Breast epithelium (tissue), 4 donors: ENCODE data around the gene NOX5. TPM values are rescaled to one million over a fixed set of nuclear protein-coding genes. Genes with fewer than 3 reads are reported as not detected.

Experiments
- DNase-seq, 2 donors: peaks; one replicate each; pipeline ENCODE4 v3.0.0-alpha.2; 2019; ENCODE audit warnings: low spot score in 2 of 2
- H3K27ac ChIP-seq, 2 donors: fragments of 200-600 bp; sonication (generic) in 1 of 2; one replicate each; pipeline ENCODE4 v1.5.1; 2016 to 2019; ENCODE audit warnings: mild to moderate bottlenecking in 1 of 2
- H3K27me3 ChIP-seq, 2 donors: fragments of 200-600 bp; sonication (generic) in 1 of 2; one replicate each; pipeline versions ENCODE4 v1.5.1 to v1.6.0; 2017 to 2019; ENCODE audit warnings: control low read depth in 1 of 2, mild to moderate bottlenecking in 1 of 2
- H3K36me3 ChIP-seq: fragments of 200-600 bp; one replicate; pipeline ENCODE4 v1.5.1; 2019
- H3K4me1 ChIP-seq, 2 donors: fragments of 200-600 bp; sonication (generic); one replicate each; pipeline ENCODE4 v1.5.1; 2016 to 2019; ENCODE audit warnings: control low read depth in 1 of 2
- H3K4me3 ChIP-seq, 3 donors: fragments of 200-600 bp; sonication (generic); 1 replicate in 2 of 3; 2 replicates in 1 of 3; pipeline ENCODE4 v1.5.1; 2016 to 2019; ENCODE audit warnings: mild to moderate bottlenecking in 3 of 3, moderate library complexity in 2 of 3
- H3K9me3 ChIP-seq, 2 donors: fragments of 200-600 bp; sonication (generic) in 1 of 2; one replicate each; pipeline ENCODE4 v1.5.1; 2016 to 2019; ENCODE audit warnings: control low read depth in 1 of 2
- CTCF ChIP-seq, 3 donors: fragments of 450-650 bp; IDR thresholded peaks; one replicate each; pipeline ENCODE4 v1.5.1; 2016 to 2017; ENCODE audit warnings: antibody characterized with exemption in 3 of 3, mild to moderate bottlenecking in 3 of 3, moderate library complexity in 3 of 3
- POLR2A ChIP-seq: fragments of 450-650 bp; IDR thresholded peaks from one replicate; pipeline ENCODE4 v1.6.1; 2016; ENCODE audit warnings: antibody characterized with exemption, mild to moderate bottlenecking, moderate library complexity
- POLR2AphosphoS5 ChIP-seq, 3 donors: sonication (generic); formaldehyde crosslinking; IDR thresholded peaks; one replicate each; pipeline ENCODE4 v1.6.1; 2017; ENCODE audit warnings: antibody characterized with exemption in 3 of 3
- intact Hi-C: fragments of 100-400 bp; cut with DNase I; formaldehyde crosslinking; loops from one replicate; pipeline ENCODE4 v1.15.1; 2023; ENCODE audit warnings: low total_unique reads
- total RNA-seq, 3 donors: library from RNA; depleted of rRNA; stranded (reverse); fragments of >200 nt; gene quantifications; one replicate each; pipeline ENCODE4 v1.1.0, GENCODE V29; 2016

NOX5 gene
- total RNA-seq, 3 donors from 2014 or later = 1.0 to 2.6 (median 1.9) TPM

GRCh38 chr15:68997050-68997449, 17.4 kb upstream of the NOX5 start:
- Histone ChIP-seq H3K36me3 (no peaks in the 10 kb centered on the region), H3K4me3 (no peak overlapping the region), H3K9me3 (no peaks in the 10 kb centered on the region), H3K4me1 (no peaks in the 10 kb centered on the region), H3K27ac (no peak overlapping the region), H3K27me3 (no peaks in the 10 kb centered on the region)
- TF ChIP-seq POLR2A (no peak), POLR2AphosphoS5 (IDR thresholded peaks at IDR 0.05) (no peak), CTCF (IDR thresholded peaks at IDR 0.05) (no peak)
- intact Hi-C loops = no loop called here
- DNase-seq = no peak

- TF ChIP-seq POLR2A (no peak), POLR2AphosphoS5 (IDR thresholded peaks at IDR 0.05) (no peak), CTCF (IDR thresholded peaks at IDR 0.05) (no peak)
- Histone ChIP-seq H3K4me1 (no peaks in the 10 kb centered on the region), H3K27ac (no peak overlapping the region), H3K27me3 (no peaks in the 10 kb centered on the region), H3K4me3 (no peak overlapping the region), H3K36me3 (no peaks in the 10 kb centered on the region), H3K9me3 (no peaks in the 10 kb centered on the region)
- no peak for DNase-seq
- intact Hi-C loops = no loop called here
These were observed 16.3 kb upstream of the NOX5 start for GRCh38 chr15:68997930-68998777.

GRCh38 chr15:68999091-68999490, 15.4 kb upstream of the NOX5 start:
- no peaks in the 10 kb centered on the region for H3K9me3 ChIP-seq
- TF ChIP-seq CTCF (IDR thresholded peaks at IDR 0.05) = no peak
- no peak for TF ChIP-seq POLR2A
- intact Hi-C loops = no loop called here
- no peaks in the 10 kb centered on the region for H3K36me3 ChIP-seq
- no peak overlapping the region for H3K27ac ChIP-seq
- no peak for DNase-seq
- no peaks in the 10 kb centered on the region for H3K27me3 ChIP-seq
- no peak overlapping the region for H3K4me3 ChIP-seq
- no peaks in the 10 kb centered on the region for H3K4me1 ChIP-seq

GRCh38 chr15:69000091-69000490, 14.4 kb upstream of the NOX5 start:
- no peak for TF ChIP-seq CTCF (IDR thresholded peaks at IDR 0.05)
- no peak for TF ChIP-seq POLR2A
- TF ChIP-seq POLR2AphosphoS5 (IDR thresholded peaks at IDR 0.05) = no peak
- H3K4me1 ChIP-seq = no peaks in the 10 kb centered on the region
- no peaks in the 10 kb centered on the region for H3K36me3 ChIP-seq
- no peak overlapping the region for H3K4me3 ChIP-seq
- no peaks in the 10 kb centered on the region for H3K27me3 ChIP-seq
- no peak for DNase-seq
- intact Hi-C loops = no loop called here
- no peaks in the 10 kb centered on the region for H3K9me3 ChIP-seq
- H3K27ac ChIP-seq = no peak overlapping the region

- TF ChIP-seq POLR2A (no peak), CTCF (IDR thresholded peaks at IDR 0.05) (no peak), POLR2AphosphoS5 (IDR thresholded peaks at IDR 0.05) (no peak)
- Histone ChIP-seq H3K4me1 (no peaks in the 10 kb centered on the region), H3K36me3 (no peaks in the 10 kb centered on the region), H3K27ac (no peak overlapping the region), H3K9me3 (no peaks in the 10 kb centered on the region), H3K4me3 (no peak overlapping the region), H3K27me3 (no peaks in the 10 kb centered on the region)
- intact Hi-C loops = no loop called here
- DNase-seq = no peak
These were observed 13.6 kb upstream of the NOX5 start for GRCh38 chr15:69000725-69001503.
